ENCODE data around the gene SLC25A11. TPM values are rescaled to one million over a fixed set of nuclear protein-coding genes. Genes with fewer than 3 reads are reported as not detected.

The SLC25A11 gene
- polyA plus RNA-seq, 4 donors = 40.5 to 90.1 (median 72.7) TPM

- DNase-seq (ENCODE audit: low read depth in 4 of 4, low spot score in 3 of 4) = no peak
Measured at GRCh38 chr17:4896332-4897197, 43.3 kb downstream of the SLC25A11 start.

GRCh38 chr17:4895657-4896331 lies 44.1 kb downstream of the SLC25A11 start:
- DNase-seq (ENCODE audit: low read depth in 4 of 4, low spot score in 3 of 4) = no peak

- no peak for DNase-seq (ENCODE audit: low read depth in 4 of 4, low spot score in 3 of 4)
Measured at GRCh38 chr17:4895121-4895520, 44.7 kb downstream of the SLC25A11 start.

- DNase-seq (ENCODE audit: low read depth in 4 of 4, low spot score in 3 of 4) = no peak
Measured at GRCh38 chr17:4893721-4894560, 45.9 kb downstream of the SLC25A11 start.

GRCh38 chr17:4893272-4893671 lies 46.6 kb downstream of the SLC25A11 start:
- no peak for DNase-seq (ENCODE audit: low read depth in 4 of 4, low spot score in 3 of 4)

GRCh38 chr17:4892499-4893221 lies 47.2 kb downstream of the SLC25A11 start:
- DNase-seq (ENCODE audit: low read depth in 4 of 4, low spot score in 3 of 4) = no peak

GRCh38 chr17:4891411-4892410 lies 48.1 kb downstream of the SLC25A11 start:
- DNase-seq (ENCODE audit: low read depth in 4 of 4, low spot score in 3 of 4) = no peak

GRCh38 chr17:4887581-4887980 lies 52.3 kb downstream of the SLC25A11 start:
- no peak for DNase-seq (ENCODE audit: low read depth in 4 of 4, low spot score in 3 of 4)

Other genes starting within 250 kb of the SLC25A11 start
- gene PELP1, start 235.9 kb downstream of the SLC25A11 start, polyA plus RNA-seq (ENCODE audit: insufficient read length in 4 of 4) = 10 to 100 TPM; 36.2 to 56.5 (median 45.0) TPM
- gene ARRB2, start 229.4 kb downstream of the SLC25A11 start, polyA plus RNA-seq (ENCODE audit: insufficient read length in 4 of 4) = 10 to 100 TPM; 27.9 to 42.1 (median 33.2) TPM
- gene MED11, start 208.6 kb downstream of the SLC25A11 start, polyA plus RNA-seq (ENCODE audit: insufficient read length in 4 of 4) = 10 to 100 TPM; 14.6 to 26.5 (median 22.5) TPM
- under 1 TPM; 0.37 to 0.85 (median 0.58) TPM for gene ZMYND15, start 200.2 kb downstream of the SLC25A11 start, polyA plus RNA-seq (ENCODE audit: insufficient read length in 4 of 4)
- gene CXCL16, start 200.1 kb downstream of the SLC25A11 start, polyA plus RNA-seq (ENCODE audit: insufficient read length in 4 of 4) = 10 to 100 TPM in 3 of 4 donors, 1 to 10 TPM in 1; 7.6 to 14.1 (median 11.9) TPM
- gene TM4SF5, start 168.2 kb downstream of the SLC25A11 start, polyA plus RNA-seq (ENCODE audit: insufficient read length in 4 of 4) = 1 to 10 TPM in 2 of 4 donors, under 1 TPM in 2; 0.31 to 2.9 (median 1.5) TPM
- 1 to 10 TPM in 1 of 4 donors, under 1 TPM in 3; 0.41 to 1.2 (median 0.59) TPM for gene VMO1, start 153.7 kb downstream of the SLC25A11 start, polyA plus RNA-seq (ENCODE audit: insufficient read length in 4 of 4)
- 1 to 10 TPM in 3 of 4 donors, under 1 TPM in 1; 0.90 to 9.4 (median 3.5) TPM for gene GLTPD2, start 151.1 kb downstream of the SLC25A11 start, polyA plus RNA-seq (ENCODE audit: insufficient read length in 4 of 4)
- 100 to 1,000 TPM in 3 of 4 donors, 10 to 100 TPM in 1; 82.5 to 125 (median 120) TPM for gene PSMB6, start 143.9 kb downstream of the SLC25A11 start, polyA plus RNA-seq (ENCODE audit: insufficient read length in 4 of 4)
- 10 to 100 TPM; 31.9 to 48.7 (median 41.6) TPM for gene PLD2, start 132.9 kb downstream of the SLC25A11 start, polyA plus RNA-seq (ENCODE audit: insufficient read length in 4 of 4)
- 10 to 100 TPM; 49.3 to 75.6 (median 59.3) TPM for gene MINK1, start 106.7 kb downstream of the SLC25A11 start, polyA plus RNA-seq (ENCODE audit: insufficient read length in 4 of 4)
- 1 to 10 TPM; 1.3 to 2.8 (median 1.9) TPM for gene C17orf107, start 40.5 kb downstream of the SLC25A11 start, polyA plus RNA-seq (ENCODE audit: insufficient read length in 4 of 4)
- 1 to 10 TPM; 1.4 to 2.0 (median 1.7) TPM for gene CHRNE, start 36.9 kb downstream of the SLC25A11 start, polyA plus RNA-seq (ENCODE audit: insufficient read length in 4 of 4)
- 1 to 10 TPM in 3 of 4 donors, under 1 TPM in 1; 0.83 to 3.4 (median 1.8) TPM for gene GP1BA, start 7.8 kb downstream of the SLC25A11 start, polyA plus RNA-seq (ENCODE audit: insufficient read length in 4 of 4)
- 100 to 1,000 TPM; 106 to 135 (median 129) TPM for gene RNF167, start 222 bp upstream of the SLC25A11 start, polyA plus RNA-seq (ENCODE audit: insufficient read length in 4 of 4)
- 100 to 1,000 TPM; 274 to 467 (median 346) TPM for gene PFN1, start 8.5 kb upstream of the SLC25A11 start, polyA plus RNA-seq (ENCODE audit: insufficient read length in 4 of 4)
- 10 to 100 TPM; 14.8 to 30.0 (median 18.8) TPM for gene ENO3, start 11.1 kb upstream of the SLC25A11 start, polyA plus RNA-seq (ENCODE audit: insufficient read length in 4 of 4)
- 100 to 1,000 TPM in 1 of 4 donors, 10 to 100 TPM in 3; 86.4 to 100 (median 92.0) TPM for gene SPAG7, start 27.8 kb upstream of the SLC25A11 start, polyA plus RNA-seq (ENCODE audit: insufficient read length in 4 of 4)
- 10 to 100 TPM; 19.3 to 34.2 (median 26.6) TPM for gene CAMTA2, start 47.6 kb upstream of the SLC25A11 start, polyA plus RNA-seq (ENCODE audit: insufficient read length in 4 of 4)
- 1 to 10 TPM; 6.9 to 9.3 (median 7.4) TPM for gene INCA1, start 57.5 kb upstream of the SLC25A11 start, polyA plus RNA-seq (ENCODE audit: insufficient read length in 4 of 4)
- 10 to 100 TPM; 69.8 to 89.3 (median 82.2) TPM for gene KIF1C, start 57.9 kb upstream of the SLC25A11 start, polyA plus RNA-seq (ENCODE audit: insufficient read length in 4 of 4)
- under 1 TPM; 0.05 to 0.35 (median 0.15) TPM for gene SLC52A1, start 95.4 kb upstream of the SLC25A11 start, polyA plus RNA-seq (ENCODE audit: insufficient read length in 4 of 4)
- gene ZFP3, start 138.4 kb upstream of the SLC25A11 start, polyA plus RNA-seq (ENCODE audit: insufficient read length in 4 of 4) = 10 to 100 TPM in 3 of 4 donors, 1 to 10 TPM in 1; 9.9 to 15.8 (median 14.4) TPM
- gene ZNF232, start 171.8 kb upstream of the SLC25A11 start, polyA plus RNA-seq (ENCODE audit: insufficient read length in 4 of 4) = 10 to 100 TPM; 14.2 to 41.1 (median 22.0) TPM
- 10 to 100 TPM in 1 of 4 donors, 1 to 10 TPM in 3; 1.9 to 12.2 (median 4.0) TPM for gene USP6, start 176.0 kb upstream of the SLC25A11 start, polyA plus RNA-seq (ENCODE audit: insufficient read length in 4 of 4)

All from left renal pelvis (tissue), 4 donors.